ENCODE measurements around the gene TOMM40L.

- TF ChIP-seq POLR2A (IDR thresholded peaks at IDR 0.05) (no peak), CTCF (IDR thresholded peaks at IDR 0.05) (no peak)
Measured at GRCh38 chr1:161228032-161228431, 2.2 kb downstream of the TOMM40L start.
